Amygdala (tissue), 56 donors: ENCODE measurements around the gene ZNF334.

Experiments used
- DNase-seq, 56 donors: peaks; one replicate each; lab custom pipeline; 2025; lab: John Stamatoyannopoulos, UW

Gene ZNF334

GRCh38 chr20:46512943-46513844 is at the start of gene ZNF334:
Gene ZNF334 (minus strand): TSS chr20:46513559. CDS start chr20:46512102, 1,457 bp downstream.
- DNase-seq = peak in 47 of 56 donors; percentile 11 to 76 (median 44)

- DNase-seq = peak in 55 of 56 donors; percentile 18 to 92 (median 72)
Measured at GRCh38 chr20:46562373-46563169, 49.2 kb upstream of the ZNF334 start.

- DNase-seq = no peak
Measured at GRCh38 chr20:46562009-46562372, 48.6 kb upstream of the ZNF334 start.

- DNase-seq = peak in 16 of 56 donors; percentile 12 to 70 (median 28)
Measured at GRCh38 chr20:46559685-46560440, 46.5 kb upstream of the ZNF334 start.

- DNase-seq = no peak
Measured at GRCh38 chr20:46559001-46559400, 45.6 kb upstream of the ZNF334 start.

GRCh38 chr20:46558511-46558959 is 45.2 kb upstream of the ZNF334 start:
- peak in 12 of 56 donors; percentile 5 to 33 (median 20) for DNase-seq

GRCh38 chr20:46557231-46557956 is 44.0 kb upstream of the ZNF334 start:
- no peak for DNase-seq

- no peak for DNase-seq
Measured at GRCh38 chr20:46555370-46555956, 42.1 kb upstream of the ZNF334 start.

- no peak for DNase-seq
Measured at GRCh38 chr20:46554828-46555227, 41.5 kb upstream of the ZNF334 start.

- DNase-seq = no peak
Measured at GRCh38 chr20:46553926-46554325, 40.6 kb upstream of the ZNF334 start.

GRCh38 chr20:46552460-46553420 is 39.4 kb upstream of the ZNF334 start:
- no peak for DNase-seq

GRCh38 chr20:46551522-46552381 is 38.4 kb upstream of the ZNF334 start:
- no peak for DNase-seq

GRCh38 chr20:46550461-46550860 is 37.1 kb upstream of the ZNF334 start, which contains the start of gene OCSTAMP:
Gene OCSTAMP (minus strand): TSS chr20:46550654. CDS start chr20:46550560, 94 bp downstream.
- no peak for DNase-seq

GRCh38 chr20:46549188-46549972 is 36.0 kb upstream of the ZNF334 start:
- DNase-seq = no peak

- no peak for DNase-seq
Measured at GRCh38 chr20:46548688-46549087, 35.3 kb upstream of the ZNF334 start.

- DNase-seq = no peak
Measured at GRCh38 chr20:46547995-46548394, 34.6 kb upstream of the ZNF334 start.
